ENCODE results near the gene RLN3.

Gene RLN3, protein sequence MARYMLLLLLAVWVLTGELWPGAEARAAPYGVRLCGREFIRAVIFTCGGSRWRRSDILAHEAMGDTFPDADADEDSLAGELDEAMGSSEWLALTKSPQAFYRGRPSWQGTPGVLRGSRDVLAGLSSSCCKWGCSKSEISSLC

DNA sequence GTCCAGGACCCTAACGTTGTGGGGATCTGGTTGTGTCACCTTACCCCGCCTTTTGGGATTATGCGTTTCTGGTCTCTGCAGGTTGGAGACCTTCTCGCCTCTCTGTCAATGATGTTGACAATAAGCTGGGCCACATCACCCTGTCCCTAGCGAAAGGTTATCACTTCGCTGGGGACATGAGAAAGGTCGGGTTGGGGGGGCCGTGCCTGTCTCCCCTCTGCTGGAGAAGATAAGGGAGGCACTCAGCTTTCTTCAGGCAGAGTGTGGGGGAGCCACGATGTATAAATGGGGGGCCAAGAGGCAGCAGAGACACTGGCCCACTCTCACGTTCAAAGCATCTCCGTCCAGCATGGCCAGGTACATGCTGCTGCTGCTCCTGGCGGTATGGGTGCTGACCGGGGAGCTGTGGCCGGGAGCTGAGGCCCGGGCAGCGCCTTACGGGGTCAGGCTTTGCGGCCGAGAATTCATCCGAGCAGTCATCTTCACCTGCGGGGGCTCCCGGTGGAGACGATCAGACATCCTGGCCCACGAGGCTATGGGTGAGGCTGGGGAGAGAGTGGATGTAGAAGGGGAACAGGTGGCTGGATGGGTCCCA, at the start of gene RLN3:
Gene RLN3, plus strand, starts transcription at position 293 of the 595 bp plus-strand sequence. Its CDS starts 57 bp downstream, at position 350.
- DNase-seq: no peak

DNA sequence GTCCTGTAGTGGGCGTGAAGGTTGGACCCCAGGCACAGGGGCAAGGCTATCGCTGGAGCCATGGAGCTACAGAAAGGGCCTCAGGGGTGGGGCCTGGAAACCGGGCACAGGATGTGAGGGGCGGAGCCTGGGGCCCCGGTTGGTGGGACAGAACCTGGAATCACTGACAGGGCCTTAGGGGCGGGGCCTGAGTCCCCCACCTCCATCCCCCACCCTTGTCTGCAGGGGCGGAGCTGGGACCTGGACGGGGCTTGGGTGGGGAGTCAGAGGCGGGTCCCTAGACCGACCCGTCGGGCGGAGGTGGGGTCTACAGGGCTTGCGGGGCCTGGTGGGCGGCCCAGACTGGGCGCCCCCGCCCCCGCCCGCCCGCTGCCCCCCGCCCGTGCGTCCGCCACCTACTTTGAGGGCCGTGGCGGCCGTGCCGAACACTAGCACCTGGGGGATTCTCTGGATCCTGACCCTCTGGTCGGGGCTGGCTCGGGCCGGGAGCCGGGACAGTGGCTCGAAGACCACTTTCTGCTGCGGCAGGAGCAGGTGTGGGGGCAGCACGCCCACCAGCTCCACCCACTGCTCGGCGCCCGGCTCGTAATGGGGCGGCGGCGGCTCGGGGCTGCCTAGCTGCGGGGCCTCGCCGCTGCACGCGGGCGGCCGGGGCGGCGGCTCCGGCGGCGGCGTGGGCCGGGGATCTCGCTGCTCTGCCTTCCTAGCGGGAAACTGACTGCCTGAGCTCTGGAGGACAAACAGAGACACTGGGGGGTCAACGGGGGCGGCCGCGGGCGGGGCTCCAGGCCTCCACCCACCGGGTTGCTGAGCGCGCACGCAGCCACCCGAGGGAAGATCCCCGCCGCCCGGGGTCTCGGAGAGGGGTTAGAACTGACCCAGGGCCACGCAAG, 49.4 kb upstream of the RLN3 start:
- DNase-seq: no peak

DNA sequence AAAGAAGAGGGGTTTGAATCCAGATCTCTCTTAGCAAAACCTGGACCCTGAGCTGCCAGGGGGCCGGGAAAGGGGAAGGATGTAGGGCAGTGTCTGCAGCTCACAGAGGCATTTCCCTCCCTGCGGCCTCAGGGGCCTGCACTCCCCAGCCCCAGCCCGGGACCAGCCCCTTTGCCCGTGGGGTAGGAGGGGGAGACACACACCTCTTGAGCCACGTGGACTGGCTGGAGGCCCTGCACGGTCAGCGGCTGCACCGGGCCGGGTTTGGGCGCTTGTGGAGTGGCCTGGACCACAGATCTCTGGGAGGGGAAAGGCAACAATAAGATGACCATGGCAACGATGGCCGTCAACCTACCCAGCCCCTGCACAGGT, 48.7 kb upstream of the RLN3 start:
- no peak for DNase-seq

DNA sequence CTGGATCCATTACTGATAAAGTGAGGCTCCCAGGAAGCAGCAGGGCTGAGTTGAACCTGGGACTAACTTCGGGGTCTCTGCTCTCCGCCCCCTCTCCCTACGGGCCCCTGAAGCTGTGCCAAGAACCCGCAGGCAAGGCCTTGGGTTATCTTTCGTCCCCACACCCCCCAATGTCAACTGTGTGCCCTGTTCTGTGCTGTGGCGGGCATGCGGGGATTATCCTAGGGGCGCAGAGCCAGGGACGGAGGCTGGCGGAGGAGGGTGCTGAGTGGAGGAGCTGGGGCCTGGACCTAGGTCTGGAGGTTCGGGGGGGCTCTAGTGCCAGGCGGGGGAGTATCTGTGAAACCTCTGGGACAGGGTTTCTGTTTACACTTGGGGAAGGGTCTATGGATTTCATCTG, 48.3 kb upstream of the RLN3 start:
- DNase-seq: no peak

DNA sequence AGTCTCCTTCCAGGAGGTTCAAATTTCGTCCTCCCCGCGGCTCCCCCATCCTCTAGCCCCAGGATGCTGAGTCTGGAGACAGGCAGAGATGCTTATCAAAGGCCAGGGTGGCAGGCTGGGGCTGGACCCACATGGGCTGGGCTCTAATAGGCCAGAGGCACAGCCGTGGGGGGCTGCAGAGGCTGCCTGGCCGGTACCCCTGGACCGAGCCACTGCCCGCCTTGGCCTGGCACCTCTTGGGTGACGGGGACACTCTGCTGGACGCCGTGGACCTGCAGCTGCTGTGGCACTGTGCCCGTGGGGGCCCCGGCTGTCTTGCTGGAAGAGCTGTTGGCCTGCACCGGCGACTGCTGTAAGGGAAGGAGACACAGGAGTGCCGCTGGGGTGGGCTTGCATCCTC, 47.6 kb upstream of the RLN3 start:
- DNase-seq: no peak

DNA sequence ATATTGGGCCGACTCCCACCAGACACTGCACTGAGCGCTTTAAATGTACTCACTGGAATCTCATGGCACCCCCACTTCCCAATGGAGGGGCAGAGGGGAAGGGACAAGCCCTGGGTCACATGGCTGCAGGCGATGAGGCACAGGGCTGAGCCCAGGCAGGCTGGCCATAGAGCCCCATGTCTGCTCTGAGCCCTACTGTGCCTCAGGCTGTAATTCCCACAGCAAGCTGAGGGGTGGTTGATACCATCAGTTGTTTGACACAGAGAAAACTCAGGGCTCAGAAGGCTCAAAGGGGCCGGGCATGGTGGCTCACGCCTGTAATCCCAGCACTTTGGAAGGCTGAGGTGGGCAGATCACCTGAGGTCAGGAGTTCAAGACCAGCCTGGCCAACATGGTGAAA, 46.9 kb upstream of the RLN3 start:
- no peak for DNase-seq

DNA sequence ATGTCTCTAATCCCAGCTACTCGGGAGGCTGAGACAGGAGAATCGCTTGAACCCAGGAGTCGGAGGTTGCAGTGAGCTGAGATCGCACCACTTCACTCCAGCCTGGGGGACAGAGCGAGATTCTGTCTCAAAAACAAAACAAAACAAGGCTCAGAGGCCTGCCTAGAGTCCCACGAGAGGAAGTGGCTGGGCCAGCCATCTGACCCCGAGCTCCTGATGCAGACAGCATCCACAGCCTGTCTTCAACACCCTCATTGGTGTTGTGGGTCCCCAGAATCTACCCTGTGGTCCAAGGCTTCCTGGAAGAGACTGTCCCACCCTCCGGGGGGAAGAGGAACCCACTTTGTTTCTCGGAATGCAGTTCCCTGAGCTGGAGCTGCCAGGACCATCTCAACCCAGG, 46.5 kb upstream of the RLN3 start:
- no peak for DNase-seq

DNA sequence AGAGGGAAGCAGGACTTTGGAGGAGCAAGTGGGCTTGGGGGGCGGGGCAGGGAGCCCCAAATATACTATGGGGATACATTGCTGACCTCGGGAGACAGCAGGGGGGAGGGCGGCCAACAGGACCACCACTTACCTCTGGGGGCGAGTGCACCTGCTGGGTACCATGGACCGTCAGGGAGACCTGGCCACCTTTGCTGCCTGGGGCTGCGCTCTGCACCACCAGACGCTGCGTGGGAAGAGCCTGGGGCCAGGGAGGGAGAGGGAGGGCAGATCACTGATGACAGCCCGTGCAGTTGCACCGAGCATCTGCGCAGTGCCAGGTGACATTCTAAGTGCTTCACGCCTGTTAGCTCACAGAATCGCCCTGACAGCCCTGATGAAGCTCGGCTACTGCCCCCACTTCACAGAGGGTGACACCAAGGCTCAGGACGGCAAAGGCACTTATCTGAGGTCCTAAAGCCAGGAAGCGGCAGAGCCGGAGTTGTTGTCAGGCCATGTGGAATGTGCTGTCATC, 45.9 kb upstream of the RLN3 start:
- no peak for DNase-seq

DNA sequence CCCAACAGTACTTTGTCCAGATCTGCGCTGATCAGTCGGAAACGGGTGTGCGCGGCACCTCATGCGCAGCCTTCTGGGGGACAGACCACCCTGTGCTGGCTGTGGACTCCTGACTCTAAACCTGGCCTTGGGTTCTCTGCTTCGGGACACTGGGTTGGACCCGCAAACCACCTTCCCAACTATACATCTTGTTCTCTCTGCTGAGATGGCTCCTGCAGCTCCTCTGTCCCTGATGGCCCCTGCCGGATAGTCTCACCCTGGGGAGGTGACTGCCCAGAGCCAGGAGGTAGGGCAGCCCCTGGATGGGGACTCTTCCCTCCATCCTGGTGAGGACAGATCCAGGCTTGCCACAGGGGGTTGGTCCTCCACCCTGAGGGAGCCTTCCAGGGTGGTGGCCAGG, 45.2 kb upstream of the RLN3 start:
- DNase-seq: no peak

DNA sequence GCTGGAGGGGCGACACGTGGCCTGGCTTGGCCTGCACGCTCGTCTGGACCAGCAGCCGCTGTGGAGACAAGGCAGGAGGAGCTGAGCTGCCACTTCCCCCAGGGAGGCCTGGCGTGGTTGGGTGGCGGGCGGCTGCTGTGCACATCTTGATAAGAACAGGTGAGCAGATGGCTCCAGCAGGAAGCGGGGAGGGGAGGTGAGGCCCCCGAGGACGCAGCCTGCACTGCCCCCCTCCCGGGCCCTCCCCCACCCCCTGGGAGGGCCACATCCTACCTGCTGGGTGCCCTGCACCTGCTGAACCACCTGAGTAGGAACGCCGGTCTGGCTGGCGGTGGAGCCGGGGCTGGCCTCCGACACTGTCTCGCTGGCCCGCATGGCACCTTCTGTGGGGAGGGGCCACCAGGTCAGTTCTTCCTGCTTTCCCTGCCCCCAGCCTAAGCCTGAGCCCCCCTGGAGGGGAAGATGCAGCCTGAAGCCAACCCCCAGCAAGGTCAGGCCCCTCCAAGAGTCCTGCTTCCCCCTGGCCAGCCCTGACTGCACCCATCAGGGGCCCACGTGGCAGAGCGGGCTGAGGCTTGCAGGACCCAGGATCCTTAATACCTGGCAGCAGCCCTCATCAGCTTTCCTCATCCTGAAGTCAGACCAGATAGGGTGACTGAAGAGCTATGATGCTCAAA, 44.6 kb upstream of the RLN3 start:
- no peak for DNase-seq

DNA sequence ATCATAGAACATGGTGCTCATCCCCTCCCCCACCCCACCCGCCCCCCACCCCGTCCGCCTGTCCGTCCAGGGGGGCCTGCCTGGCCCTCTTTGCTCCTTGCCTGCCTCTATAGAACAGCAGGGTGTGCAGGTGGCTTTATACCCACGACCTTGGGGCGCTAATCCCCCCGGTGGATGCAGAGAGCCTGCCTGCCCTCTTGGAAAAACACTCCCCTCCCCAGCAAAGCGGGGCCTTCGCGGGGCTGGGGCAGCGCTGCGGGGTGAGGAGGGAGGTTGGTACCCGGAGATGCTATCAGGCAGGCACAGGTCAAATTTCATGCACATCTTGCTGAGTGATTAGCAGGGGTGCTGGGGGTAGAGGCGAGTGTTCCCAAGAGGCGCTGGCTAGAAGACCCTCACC, 43.8 kb upstream of the RLN3 start:
- peak; percentile 20 for DNase-seq

DNA sequence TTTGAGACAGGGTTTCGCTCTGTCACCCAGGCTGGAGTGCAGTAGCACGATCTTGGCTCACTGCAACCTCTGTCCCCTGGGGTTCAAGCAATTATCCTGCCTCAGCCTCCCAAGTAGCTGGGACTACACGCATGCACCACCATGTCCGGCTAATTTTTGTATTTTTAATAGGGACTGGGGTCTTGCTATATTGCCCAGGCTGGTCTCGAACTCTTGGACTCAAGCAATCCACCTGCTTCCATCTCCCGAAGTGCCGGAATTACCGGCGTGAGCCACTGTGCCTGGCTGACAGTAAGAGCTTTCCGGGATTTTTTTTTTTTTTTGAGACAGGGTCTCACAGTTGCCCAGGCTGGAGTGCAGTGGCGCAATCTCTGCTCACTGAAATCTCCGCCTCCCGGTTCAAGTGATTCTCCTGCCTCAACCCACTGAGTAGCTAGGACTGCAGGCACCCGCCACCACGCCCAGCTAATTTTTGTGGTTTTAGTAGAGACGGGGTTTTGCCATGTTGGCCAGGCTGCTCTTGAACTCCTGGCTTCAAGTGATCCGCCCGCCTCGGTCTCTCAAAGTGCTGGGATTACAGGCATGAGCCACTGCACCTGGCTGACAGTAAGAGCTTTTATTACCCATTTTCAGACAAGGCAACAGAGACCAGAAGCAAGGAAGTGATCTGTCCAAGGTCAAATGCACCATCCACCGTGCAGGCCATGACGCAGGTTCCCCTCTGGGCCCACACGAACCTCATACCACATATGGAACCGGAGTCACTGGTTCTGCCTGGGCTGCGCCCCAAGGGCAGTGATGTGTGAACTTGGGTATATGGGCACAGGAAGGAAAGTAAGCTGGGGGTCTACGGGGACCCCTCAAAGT, 42.8 kb upstream of the RLN3 start:
- DNase-seq: no peak

DNA sequence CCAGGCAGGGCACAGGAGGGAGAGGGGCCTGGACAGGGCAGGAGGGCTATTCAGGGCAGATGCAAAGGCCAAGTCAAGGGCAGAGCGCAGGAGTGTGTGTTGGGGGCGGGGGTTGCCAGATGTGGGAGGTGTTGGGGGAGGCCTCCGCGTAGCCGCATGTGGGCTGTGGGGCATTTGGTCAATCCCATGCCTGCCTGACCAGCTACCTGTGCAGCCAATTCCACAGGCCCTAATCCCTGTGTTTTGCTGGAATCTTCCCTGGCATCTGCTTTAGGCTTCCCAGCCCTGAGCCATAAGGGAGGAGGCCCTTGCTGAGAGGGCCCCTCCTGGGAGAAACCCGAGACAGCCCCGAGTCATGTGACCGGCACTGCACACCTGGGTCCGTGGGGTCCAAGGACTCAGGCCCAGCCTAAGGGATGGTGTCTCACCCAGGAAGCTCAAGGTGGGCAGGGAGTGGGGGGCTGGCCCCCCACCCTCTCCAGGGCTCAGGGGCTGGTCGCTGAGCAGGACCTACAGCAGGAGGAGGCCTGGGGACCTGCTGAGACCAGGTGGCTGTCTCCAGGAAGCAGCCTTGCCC, 42.1 kb upstream of the RLN3 start:
- DNase-seq: peak; percentile 26

DNA sequence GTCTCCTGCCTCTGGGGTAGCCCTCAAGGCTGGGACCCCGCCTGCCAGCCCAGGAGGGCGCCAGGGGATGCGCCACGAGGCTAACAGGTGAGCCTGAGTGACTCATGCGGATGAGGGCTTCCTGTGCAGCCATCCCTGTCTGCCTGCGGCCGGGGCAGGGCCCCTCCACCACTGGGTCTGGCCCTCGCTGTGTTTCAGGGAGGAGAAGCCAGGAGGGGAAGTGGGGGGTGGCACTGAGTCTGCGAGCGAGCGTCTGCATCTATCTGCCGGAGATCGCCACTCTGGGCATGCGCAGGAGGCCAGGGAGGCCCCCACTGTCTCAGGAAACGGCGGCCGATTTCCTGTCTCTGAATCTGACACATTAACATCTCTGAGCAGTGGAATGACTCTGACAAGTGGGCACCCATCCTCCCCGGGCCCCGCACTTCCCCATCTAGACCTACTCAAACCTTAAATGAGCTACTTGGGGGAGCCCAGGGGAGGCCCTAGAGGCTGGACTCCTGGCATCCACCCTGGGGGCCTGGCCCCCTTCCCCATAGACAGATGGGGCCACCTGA, 41.5 kb upstream of the RLN3 start:
- DNase-seq: peak; percentile 80

DNA sequence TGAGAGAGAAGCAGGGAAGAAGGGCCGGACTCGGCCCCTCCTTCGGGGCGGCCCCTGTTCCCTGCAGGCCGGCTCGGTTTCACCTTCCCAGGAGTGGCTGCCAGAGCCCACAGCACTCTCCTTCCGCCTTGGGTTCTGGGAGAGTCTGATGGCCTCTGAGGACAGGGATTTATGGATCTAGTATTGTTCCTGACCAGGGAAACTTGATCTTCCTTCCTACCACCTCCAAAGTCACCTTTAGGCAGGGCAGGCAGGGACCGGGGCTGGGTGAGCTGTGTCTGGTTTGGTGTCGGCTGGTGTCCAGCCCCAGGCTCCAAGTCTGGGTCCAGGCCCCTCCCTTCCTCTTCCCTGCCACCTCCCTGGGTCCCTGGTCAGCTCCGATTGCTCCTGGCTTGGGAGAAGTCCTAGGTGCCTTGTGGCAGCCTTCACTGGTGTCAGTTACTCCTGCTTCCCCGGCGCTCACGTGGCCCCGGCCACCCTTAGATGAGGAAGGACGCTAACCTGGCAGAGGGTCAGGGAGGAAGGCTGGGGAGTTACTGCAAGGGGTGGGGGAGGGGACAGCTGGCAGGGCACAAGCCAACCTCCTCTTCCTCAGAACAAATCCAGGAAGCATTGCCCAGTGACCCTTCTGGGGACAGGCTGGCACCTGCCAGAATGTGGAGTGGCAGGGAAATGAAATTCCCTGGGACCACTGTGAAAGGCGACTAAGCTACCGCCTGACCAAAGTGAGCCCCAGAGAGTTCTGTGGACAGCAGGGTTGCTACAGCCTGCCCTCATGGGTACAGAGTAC, 40.7 kb upstream of the RLN3 start:
- DNase-seq: peak; percentile 19

DNA sequence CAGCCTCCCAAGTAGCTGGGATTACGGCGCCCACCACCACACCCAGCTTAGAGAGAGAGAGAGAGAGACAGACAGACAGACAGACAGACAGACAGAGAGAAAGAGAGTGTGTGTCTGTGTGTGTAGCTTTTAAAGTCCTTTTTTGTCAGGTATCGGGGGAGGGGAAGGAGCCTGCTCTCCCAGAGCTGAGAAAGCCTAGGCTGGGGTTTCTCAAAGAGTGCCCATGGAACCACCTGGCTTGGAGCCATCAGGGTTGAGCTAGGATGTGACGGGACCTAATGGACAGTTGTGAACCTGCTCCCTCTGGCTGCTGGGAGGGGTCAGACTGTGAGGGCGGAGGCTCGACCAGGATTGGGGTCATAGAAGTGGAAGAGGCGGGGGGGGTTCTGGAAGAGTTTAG, 38.5 kb upstream of the RLN3 start:
- no peak for DNase-seq

DNA sequence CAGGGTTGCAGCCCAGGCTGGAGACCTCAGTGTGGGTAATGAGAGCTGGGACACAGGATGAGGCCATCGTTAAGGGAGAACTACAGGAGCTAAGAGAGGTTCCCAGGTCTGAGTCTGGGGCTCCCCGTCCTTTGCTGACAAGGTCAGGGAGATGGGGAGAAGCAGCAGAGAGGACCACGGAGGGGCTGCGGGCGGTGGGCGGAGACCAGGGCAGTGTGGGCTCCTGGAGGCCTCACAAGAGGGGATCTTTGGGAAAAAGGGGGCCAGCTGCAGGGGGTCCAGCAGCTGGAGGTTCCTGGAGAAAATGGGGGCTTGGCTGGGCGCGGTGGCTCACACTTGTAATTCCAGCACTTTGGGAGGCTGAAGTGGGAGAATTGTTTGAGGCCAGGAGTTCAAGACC, 37.9 kb upstream of the RLN3 start:
- no peak for DNase-seq

DNA sequence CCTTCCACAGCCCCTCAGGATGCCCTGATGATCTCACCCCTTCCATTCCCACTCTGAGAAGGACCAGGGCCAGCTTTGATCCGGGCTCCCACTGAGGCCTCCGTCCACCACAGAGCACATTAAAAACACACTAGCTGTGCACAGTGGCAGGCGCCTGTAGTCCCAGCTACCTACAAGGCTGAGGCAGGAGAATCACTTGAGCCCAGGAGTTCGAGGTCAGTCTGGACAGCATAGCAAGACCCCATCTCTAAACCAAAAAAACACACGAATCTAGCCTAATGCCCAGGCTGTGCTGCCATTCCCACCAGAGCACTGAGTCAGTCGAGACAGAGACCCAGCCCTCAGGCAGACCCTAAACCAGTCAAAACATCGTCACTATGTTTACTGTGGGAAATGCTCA, 35.9 kb upstream of the RLN3 start:
- DNase-seq: no peak

DNA sequence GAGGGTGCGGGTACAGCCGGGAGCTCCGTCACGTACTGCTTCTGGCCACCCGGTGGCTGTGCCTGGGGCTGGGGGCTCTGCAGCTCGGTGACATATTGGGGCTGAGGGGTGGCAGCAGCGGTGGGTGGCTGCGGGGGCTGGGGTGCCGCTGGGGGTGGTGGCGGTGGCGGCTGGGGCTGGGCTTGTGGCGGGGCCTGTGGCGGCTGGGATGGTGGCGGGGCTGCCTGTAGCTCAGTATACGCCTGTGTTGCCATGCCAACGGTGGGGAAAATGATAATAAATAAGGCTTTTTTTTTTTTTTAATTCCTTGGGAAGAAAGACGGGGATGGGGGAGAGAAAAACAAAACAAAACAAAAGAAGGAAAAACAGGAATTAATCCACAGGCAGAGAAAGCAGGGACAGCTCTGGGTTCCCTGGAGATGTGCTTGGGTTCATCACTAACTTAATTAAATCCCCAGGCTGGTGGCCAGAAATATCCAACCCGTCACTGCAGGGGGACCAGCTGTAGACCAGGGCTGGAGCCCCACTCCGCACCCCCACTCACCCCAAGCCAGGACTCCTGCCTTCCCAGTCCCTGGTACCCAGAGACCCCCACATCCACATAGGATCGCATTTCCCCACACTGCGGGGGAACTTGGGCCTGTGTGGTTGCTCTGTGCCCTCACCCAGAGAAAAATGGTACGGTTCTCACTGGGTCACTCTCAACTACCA, 34.2 kb upstream of the RLN3 start:
- no peak for DNase-seq

DNA sequence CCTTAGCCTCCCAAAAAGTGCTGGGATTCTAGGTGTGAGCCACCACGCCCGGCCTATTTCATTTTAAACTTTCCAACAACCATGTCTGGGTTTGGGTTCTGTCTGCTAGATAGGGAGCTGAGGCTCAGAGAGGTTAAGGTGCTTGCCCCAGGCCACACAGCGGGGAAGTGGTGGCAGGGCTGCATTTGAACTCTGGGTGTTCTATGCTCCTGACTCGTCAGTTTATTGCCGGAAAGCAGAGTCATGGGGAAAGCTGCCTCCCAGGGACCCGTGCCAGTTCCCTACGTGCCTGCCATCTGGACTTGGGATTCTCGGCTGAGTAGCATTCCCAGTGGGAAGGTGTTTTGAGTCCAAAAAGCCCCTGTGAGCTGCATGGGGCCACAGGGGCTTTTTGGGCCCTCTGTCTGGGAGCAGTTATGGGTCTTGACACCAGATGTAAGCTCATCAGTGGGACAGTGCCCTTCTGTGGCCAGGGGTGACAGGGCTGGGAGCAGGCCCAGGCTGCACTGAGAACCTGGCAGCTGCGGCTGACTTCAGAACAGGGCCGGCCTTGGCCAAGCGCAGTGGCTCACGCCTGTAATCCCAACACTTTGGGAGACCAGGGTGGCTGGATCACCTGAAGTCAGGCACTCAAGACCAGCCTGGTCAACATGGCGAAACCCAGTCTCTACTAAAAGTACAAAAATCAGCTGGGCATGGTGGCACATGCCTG, 32.8 kb upstream of the RLN3 start:
- no peak for DNase-seq

All from 8988T (cell line).